ENCODE data around the gene PROKR1.
"Not testable (repeated sequence)": the region's sequence is repeated elsewhere in the genome, so short reads cannot be mapped to it uniquely, and the experiment has no call there.

Gene PROKR1

GRCh38 chr2:68677837-68678236 is 34.5 kb downstream of the PROKR1 start:
- not testable (repeated sequence) for H4K8ac ChIP-seq (ENCODE audit: low read depth, low read length); H3K14ac ChIP-seq (ENCODE audit: low read length); H4K91ac ChIP-seq (ENCODE audit: low read depth, low read length); DNase-seq; H3K79me1 ChIP-seq (ENCODE audit: low read length); H3K4me1 ChIP-seq (ENCODE audit: control insufficient read depth in 1 of 2, insufficient read depth in 2 of 2, low read length in 2 of 2); H2BK120ac ChIP-seq (ENCODE audit: insufficient read depth, low read length, poor library complexity); H2BK5ac ChIP-seq (ENCODE audit: low read depth, low read length, poor library complexity); H3K4me2 ChIP-seq (ENCODE audit: low read length); H3K18ac ChIP-seq (ENCODE audit: low read length); H3K9ac ChIP-seq (ENCODE audit: low read length); H2AK5ac ChIP-seq (ENCODE audit: low read length); H3K9me3 ChIP-seq (ENCODE audit: insufficient read depth, low read depth, low read length); H2AFZ ChIP-seq (ENCODE audit: insufficient read depth, low read length, poor library complexity); H3K79me2 ChIP-seq (ENCODE audit: control insufficient read depth, insufficient read depth, low read length, poor library complexity); H3K4me3 ChIP-seq (ENCODE audit: low read depth, low read length); H3K36me3 ChIP-seq (ENCODE audit: control insufficient read depth in 1 of 2, insufficient read depth in 2 of 2, low read length in 2 of 2); H4K12ac ChIP-seq (ENCODE audit: low read depth, low read length); H3K27ac ChIP-seq (ENCODE audit: low read depth, low read length); H3K23ac ChIP-seq (ENCODE audit: low read length); H3K4ac ChIP-seq (ENCODE audit: low read depth, low read length); H3K27me3 ChIP-seq (ENCODE audit: insufficient read depth, low read length); H2BK12ac ChIP-seq (ENCODE audit: low read length)
- no CpG with 5 or more reads among the region's 3 CpGs for WGBS (ENCODE audit: extremely low coverage, insufficient coverage, insufficient read length)

GRCh38 chr2:68679166-68679916 is 36.0 kb downstream of the PROKR1 start:
- not testable (repeated sequence) for H2BK12ac ChIP-seq (ENCODE audit: low read length); H2BK5ac ChIP-seq (ENCODE audit: low read depth, low read length, poor library complexity); H3K36me3 ChIP-seq (ENCODE audit: control insufficient read depth in 1 of 2, insufficient read depth in 2 of 2, low read length in 2 of 2); H2AK5ac ChIP-seq (ENCODE audit: low read length); H3K4ac ChIP-seq (ENCODE audit: low read depth, low read length); H3K18ac ChIP-seq (ENCODE audit: low read length); H3K79me1 ChIP-seq (ENCODE audit: low read length); DNase-seq; H2BK120ac ChIP-seq (ENCODE audit: insufficient read depth, low read length, poor library complexity); H3K27me3 ChIP-seq (ENCODE audit: insufficient read depth, low read length); H3K9me3 ChIP-seq (ENCODE audit: insufficient read depth, low read depth, low read length); H3K4me2 ChIP-seq (ENCODE audit: low read length); H3K23ac ChIP-seq (ENCODE audit: low read length); H3K4me1 ChIP-seq (ENCODE audit: control insufficient read depth in 1 of 2, insufficient read depth in 2 of 2, low read length in 2 of 2); H3K27ac ChIP-seq (ENCODE audit: low read depth, low read length); H4K12ac ChIP-seq (ENCODE audit: low read depth, low read length); H3K9ac ChIP-seq (ENCODE audit: low read length); H3K4me3 ChIP-seq (ENCODE audit: low read depth, low read length); H3K79me2 ChIP-seq (ENCODE audit: control insufficient read depth, insufficient read depth, low read length, poor library complexity)
- H3K14ac ChIP-seq (ENCODE audit: low read length), result peak overlapping the region; percentile 70
- H2AFZ ChIP-seq (ENCODE audit: insufficient read depth, low read length, poor library complexity), result peak overlapping the region; percentile 54
- WGBS (ENCODE audit: extremely low coverage, insufficient coverage, insufficient read length), result no CpG with 5 or more reads among the region's 25 CpGs
- H4K91ac ChIP-seq (ENCODE audit: low read depth, low read length), result peak overlapping the region; percentile 24
- H4K8ac ChIP-seq (ENCODE audit: low read depth, low read length), result peak overlapping the region; percentile 60

- not testable (repeated sequence) for H3K9ac ChIP-seq (ENCODE audit: low read length); H3K27me3 ChIP-seq (ENCODE audit: insufficient read depth, low read length); H4K8ac ChIP-seq (ENCODE audit: low read depth, low read length); H2AFZ ChIP-seq (ENCODE audit: insufficient read depth, low read length, poor library complexity); H2BK12ac ChIP-seq (ENCODE audit: low read length); H3K4ac ChIP-seq (ENCODE audit: low read depth, low read length); H3K79me1 ChIP-seq (ENCODE audit: low read length); H3K4me3 ChIP-seq (ENCODE audit: low read depth, low read length); H3K79me2 ChIP-seq (ENCODE audit: control insufficient read depth, insufficient read depth, low read length, poor library complexity); H3K18ac ChIP-seq (ENCODE audit: low read length); H4K91ac ChIP-seq (ENCODE audit: low read depth, low read length); H3K23ac ChIP-seq (ENCODE audit: low read length); H3K36me3 ChIP-seq (ENCODE audit: control insufficient read depth in 1 of 2, insufficient read depth in 2 of 2, low read length in 2 of 2); H3K27ac ChIP-seq (ENCODE audit: low read depth, low read length); H3K4me2 ChIP-seq (ENCODE audit: low read length); H3K4me1 ChIP-seq (ENCODE audit: control insufficient read depth in 1 of 2, insufficient read depth in 2 of 2, low read length in 2 of 2); H3K9me3 ChIP-seq (ENCODE audit: insufficient read depth, low read depth, low read length); H4K12ac ChIP-seq (ENCODE audit: low read depth, low read length); H2BK5ac ChIP-seq (ENCODE audit: low read depth, low read length, poor library complexity); H2BK120ac ChIP-seq (ENCODE audit: insufficient read depth, low read length, poor library complexity); H2AK5ac ChIP-seq (ENCODE audit: low read length); H3K14ac ChIP-seq (ENCODE audit: low read length)
- no CpG with 5 or more reads among the region's 9 CpGs for WGBS (ENCODE audit: extremely low coverage, insufficient coverage, insufficient read length)
- peak in 1 of 2 donors; percentile 4 for DNase-seq
Measured at GRCh38 chr2:68679917-68680267, 36.5 kb downstream of the PROKR1 start.

GRCh38 chr2:68684197-68684596 is 40.8 kb downstream of the PROKR1 start:
- Histone ChIP-seq H3K36me3 (ENCODE audit: control insufficient read depth in 1 of 2, insufficient read depth in 2 of 2, low read length in 2 of 2) (no peaks in the 10 kb centered on the region), H3K79me1 (ENCODE audit: low read length) (no peaks in the 10 kb centered on the region), H3K4me2 (ENCODE audit: low read length) (no peak overlapping the region), H3K9ac (ENCODE audit: low read length) (no peak overlapping the region), H3K23ac (ENCODE audit: low read length) (no peak overlapping the region), H3K18ac (ENCODE audit: low read length) (no peak overlapping the region), H2BK120ac (ENCODE audit: insufficient read depth, low read length, poor library complexity) (no peak overlapping the region), H2AK5ac (ENCODE audit: low read length) (no peak overlapping the region), H2AFZ (ENCODE audit: insufficient read depth, low read length, poor library complexity) (no peak overlapping the region), H2BK12ac (ENCODE audit: low read length) (no peak overlapping the region), H3K27ac (ENCODE audit: low read depth, low read length) (no peak overlapping the region), H3K9me3 (ENCODE audit: insufficient read depth, low read depth, low read length) (no peaks in the 10 kb centered on the region), H3K4me1 (ENCODE audit: control insufficient read depth in 1 of 2, insufficient read depth in 2 of 2, low read length in 2 of 2) (peaks cover 0 to under 1% of the 10 kb centered on the region in 2 experiments), H3K27me3 (ENCODE audit: insufficient read depth, low read length) (no peaks in the 10 kb centered on the region), H4K8ac (ENCODE audit: low read depth, low read length) (no peak overlapping the region), H3K79me2 (ENCODE audit: control insufficient read depth, insufficient read depth, low read length, poor library complexity) (no peaks in the 10 kb centered on the region), H3K14ac (ENCODE audit: low read length) (no peak overlapping the region), H2BK5ac (ENCODE audit: low read depth, low read length, poor library complexity) (no peak overlapping the region), H3K4ac (ENCODE audit: low read depth, low read length) (no peak overlapping the region), H4K12ac (ENCODE audit: low read depth, low read length) (no peak overlapping the region), H4K91ac (ENCODE audit: low read depth, low read length) (no peak overlapping the region), H3K4me3 (ENCODE audit: low read depth, low read length) (no peak overlapping the region)
- WGBS (ENCODE audit: extremely low coverage, insufficient coverage, insufficient read length), result no CpG with 5 or more reads among the region's 2 CpGs
- no peak for DNase-seq
